HCT116 (cell line): ENCODE measurements around the gene SOAT2. TPM values are rescaled to one million over a fixed set of nuclear protein-coding genes. Genes with fewer than 3 reads are reported as not detected.

Experiments used
- ATAC-seq: fragments of 200-7000 bp; cut with Tn5 transposase; 2 replicates; pipeline ENCODE4 v1.9.1; 2020; ENCODE audit warnings: mild to moderate bottlenecking, moderate library complexity
- BruUV-seq: library from RNA; stranded (reverse); fragments of 400-500 nt; replicated peaks from 2 replicates; lab custom pipeline; 2021; lab: Mats Ljungman, UMichigan
- CTCF ChIA-PET: fragments of 300-600 bp; sonication (Branson Sonifier 250); formaldehyde crosslinking; loops from one replicate; lab custom pipeline; 2021; ENCODE audit warnings: antibody characterized with exemption; lab: Charles Lee
- POLR2A ChIA-PET: fragments of 300-600, 350-600 bp; sonication (Branson Sonifier 250); formaldehyde crosslinking; loops from one replicate; lab custom pipeline; 2021; ENCODE audit warnings: antibody characterized with exemption; lab: Charles Lee
- RAD21 ChIA-PET, 2 experiments: fragments of 300-600 bp; sonication (Branson Sonifier 250); formaldehyde crosslinking; loops; one replicate each; lab custom pipeline; 2023; ENCODE audit warnings: low total read pairs in 2 of 2; ENCODE audit not compliant: uncharacterized antibody in 2 of 2, unreplicated experiment in 2 of 2, low non-redundant PET in 1 of 2; lab: Charles Lee
- DNase-seq: peaks from one replicate; pipeline ENCODE4 v3.0.0-alpha.2; 2010; ENCODE audit warnings: low read depth, low spot score
- H2AFZ ChIP-seq: fragments of 200-600 bp; shearing (Covaris generic), sonication (generic); 2 replicates; pipeline ENCODE4 v1.6.1; 2017; ENCODE audit warnings: low read depth, mixed run types, mixed read lengths, antibody characterized with exemption, low read length; ENCODE audit not compliant: poor library complexity, severe bottlenecking
- H3K27ac ChIP-seq: 2 replicates; pipeline ENCODE4 v1.5.1; 2012; ENCODE audit warnings: low read depth, low read length
- H3K27me3 ChIP-seq: fragments of 200-600 bp; sonication (generic); 2 replicates; pipeline ENCODE4 v1.6.1; 2016; ENCODE audit warnings: mixed run types, low read length, mixed read lengths; ENCODE audit not compliant: insufficient read depth
- H3K36me3 ChIP-seq, 2 experiments: fragments of 200-500 bp in 1 of 2; fragments of 200-600 bp in 1 of 2; sonication (Bioruptor generic) in 1 of 2; sonication (generic) in 1 of 2; 2 replicates each; pipeline versions ENCODE4 v1.5.1 to v1.6.1; 2014 to 2016; ENCODE audit warnings: low read length in 2 of 2, inconsistent platforms in 1 of 2, mixed read lengths in 1 of 2, mixed run types in 1 of 2; ENCODE audit not compliant: insufficient read depth in 2 of 2, control insufficient read depth in 1 of 2
- H3K4me1 ChIP-seq, 2 experiments: fragments of 200-600 bp in 1 of 2; sonication (generic) in 1 of 2; 2 replicates each; pipeline versions ENCODE4 v1.5.1 to v1.6.1; 2012 to 2017; ENCODE audit warnings: low read length in 2 of 2, inconsistent platforms in 1 of 2, mild to moderate bottlenecking in 1 of 2, mixed read lengths in 1 of 2, mixed run types in 1 of 2, moderate library complexity in 1 of 2; ENCODE audit not compliant: insufficient read depth in 2 of 2, control insufficient read depth in 1 of 2
- H3K4me2 ChIP-seq: fragments of 200-600 bp; sonication (generic); 2 replicates; pipeline ENCODE4 v1.6.1; 2017; ENCODE audit warnings: mixed run types, low read length, mixed read lengths
- H3K4me3 ChIP-seq, 2 experiments: fragments of 200-600 bp in 1 of 2; sonication (generic) in 1 of 2; replicated peaks in 1 of 2; 2 replicates each; pipeline ENCODE4 v1.5.1; 2011 to 2016; ENCODE audit warnings: low read length in 2 of 2, control low read depth in 1 of 2, low read depth in 1 of 2, mild to moderate bottlenecking in 1 of 2, mixed read lengths in 1 of 2, mixed run types in 1 of 2
- H3K79me2 ChIP-seq: fragments of 200-600 bp; sonication (generic); 2 replicates; pipeline ENCODE4 v1.6.1; 2017; ENCODE audit warnings: mild to moderate bottlenecking, mixed run types, low read length, moderate library complexity, mixed read lengths; ENCODE audit not compliant: insufficient read depth
- H3K9ac ChIP-seq: fragments of 200-600 bp; sonication (generic); 2 replicates; pipeline ENCODE4 v1.6.1; 2016; ENCODE audit warnings: low read length, mixed read lengths
- H3K9me2 ChIP-seq: fragments of 200-600 bp; sonication (generic), shearing (Covaris generic); 2 replicates; pipeline ENCODE4 v1.6.1; 2017; ENCODE audit warnings: mixed run types, mild to moderate bottlenecking, moderate library complexity; ENCODE audit not compliant: insufficient read depth
- H3K9me3 ChIP-seq, 2 experiments: fragments of 200-500 bp in 1 of 2; fragments of 200-600 bp in 1 of 2; sonication (Bioruptor generic) in 1 of 2; sonication (generic) in 1 of 2; 2 replicates each; pipeline ENCODE4 v1.6.1; 2014 to 2017; ENCODE audit warnings: low read length in 2 of 2, mixed read lengths in 2 of 2, inconsistent platforms in 1 of 2, low read depth in 1 of 2, mild to moderate bottlenecking in 1 of 2, mixed run types in 1 of 2, moderate library complexity in 1 of 2; ENCODE audit not compliant: control insufficient read depth in 1 of 2, insufficient read depth in 1 of 2
- H4K20me1 ChIP-seq: fragments of 200-600 bp; sonication (generic), shearing (Covaris generic); 2 replicates; pipeline ENCODE4 v1.6.1; 2017; ENCODE audit warnings: mixed run types, mild to moderate bottlenecking, moderate library complexity; ENCODE audit not compliant: insufficient read depth
- CBX3 ChIP-seq: IDR thresholded peaks from 2 replicates; pipeline ENCODE4 v1.6.1; 2012; ENCODE audit warnings: low read depth
- EGR1 ChIP-seq: IDR thresholded peaks from 2 replicates; pipeline ENCODE4 v1.6.1; 2012; ENCODE audit warnings: low read depth
- EZH2phosphoT487 ChIP-seq: fragments of 200-600 bp; IDR thresholded peaks from 2 replicates; pipeline ENCODE4 v1.6.1; 2018; ENCODE audit warnings: antibody characterized with exemption, borderline replicate concordance
- FOSL1 ChIP-seq: IDR thresholded peaks from 2 replicates; pipeline ENCODE4 v1.6.1; 2012; ENCODE audit warnings: low read depth
- JUND ChIP-seq: IDR thresholded peaks from 2 replicates; pipeline ENCODE4 v1.6.1; 2012
- MAX ChIP-seq: IDR thresholded peaks from 2 replicates; pipeline ENCODE4 v1.6.1; 2012
- POLR2A ChIP-seq: IDR thresholded peaks from 2 replicates; pipeline ENCODE4 v1.7.0; 2011; ENCODE audit warnings: borderline replicate concordance; ENCODE audit not compliant: insufficient read depth, insufficient read length; ENCODE audit errors: extremely low read depth
- RAD21 ChIP-seq: IDR thresholded peaks from 2 replicates; pipeline ENCODE4 v1.6.1; 2012; ENCODE audit warnings: low read depth, mild to moderate bottlenecking
- SP1 ChIP-seq: IDR thresholded peaks from 2 replicates; pipeline ENCODE4 v1.6.1; 2012; ENCODE audit warnings: low read depth
- SRF ChIP-seq: IDR thresholded peaks from 2 replicates; pipeline ENCODE4 v1.6.1; 2012; ENCODE audit warnings: low read depth
- TCF7L2 ChIP-seq: IDR thresholded peaks from 2 replicates; pipeline ENCODE4 v1.7.0; 2011; ENCODE audit warnings: borderline replicate concordance, inconsistent platforms; ENCODE audit not compliant: insufficient read depth, insufficient read length; ENCODE audit errors: extremely low read depth
- ZNF274 ChIP-seq: fragments of 200-500 bp; sonication (Bioruptor generic); IDR thresholded peaks from 2 replicates; pipeline ENCODE4 v1.6.1; 2014; ENCODE audit warnings: mild to moderate bottlenecking, low read depth, low read length, inconsistent platforms
- intact Hi-C: fragments of 100-400 bp; cut with micrococcal nuclease; formaldehyde crosslinking; loops from 2 replicates; pipeline ENCODE4 v1.10.0; 2022
- total RNA-seq: library from RNA; stranded (reverse); gene quantifications from one replicate; pipeline ENCODE4 v1.2.1, GENCODE V29; 2021; ENCODE audit not compliant: unreplicated experiment
- TF ChIP-seq, protein P1 (sequence below): IDR thresholded peaks from 2 replicates; pipeline ENCODE4 v1.6.1; 2012
- TF ChIP-seq, protein P2 (sequence below): IDR thresholded peaks from 2 replicates; pipeline ENCODE4 v1.6.1; 2011; ENCODE audit warnings: mild to moderate bottlenecking, low read length, moderate library complexity; ENCODE audit not compliant: insufficient replicate concordance; ENCODE audit errors: extremely low read depth

The SOAT2 gene
- total RNA-seq, 1 experiment from 2014 or later: 0.17 TPM

DNA sequence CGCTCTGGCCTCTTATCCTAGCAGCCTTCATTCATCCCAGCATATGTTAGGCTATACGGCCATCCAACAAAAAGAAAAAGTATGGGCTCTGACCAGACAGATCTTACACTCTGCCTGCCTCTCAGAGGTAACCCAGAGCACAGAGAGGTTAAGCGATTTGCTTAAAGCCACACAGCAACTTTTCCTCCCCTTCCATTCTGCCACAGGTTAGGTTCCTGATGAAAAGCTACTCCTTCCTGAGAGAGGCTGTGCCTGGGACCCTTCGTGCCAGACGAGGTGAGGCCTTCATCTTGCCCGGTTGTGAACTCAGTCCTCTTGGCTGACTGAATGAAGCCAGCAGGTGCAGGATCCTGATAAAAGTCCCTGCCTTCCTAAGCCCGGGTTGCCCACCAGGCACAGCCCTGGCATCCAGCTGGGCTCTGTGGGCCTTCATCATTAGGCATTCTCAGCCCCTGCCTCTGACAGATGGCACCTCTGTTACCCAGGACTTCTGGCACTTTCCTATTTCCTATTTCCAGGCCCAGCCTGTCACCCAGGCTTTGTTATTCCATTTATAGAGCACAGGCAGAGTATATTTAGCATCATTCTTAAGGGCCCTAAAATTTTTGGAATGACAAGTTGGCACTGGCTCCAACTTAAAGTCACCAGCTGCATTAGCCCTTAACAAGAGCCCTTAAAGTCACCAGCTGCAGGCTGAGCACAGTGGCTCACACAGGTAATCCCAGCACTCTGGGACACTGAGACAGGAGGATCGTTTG lies 12.8 kb downstream of the SOAT2 start:
- Histone ChIP-seq H3K9me2 (no peaks in the 10 kb centered on the region), H3K4me1 (no peaks in the 10 kb centered on the region), H3K4me3 (no peak overlapping the region), H2AFZ (no peak overlapping the region), H3K36me3 (no peaks in the 10 kb centered on the region), H3K27me3 (no peaks in the 10 kb centered on the region), H4K20me1 (no peaks in the 10 kb centered on the region), H3K9ac (no peak overlapping the region), H3K27ac (no peak overlapping the region), H3K9me3 (no peaks in the 10 kb centered on the region), H3K4me2 (no peak overlapping the region), H3K79me2 (no peaks in the 10 kb centered on the region)
- DNase-seq (no peak), ATAC-seq (no peak)
- CTCF ChIA-PET: no interaction called here
- intact Hi-C loops: no loop called here
- POLR2A ChIA-PET: no interaction called here
- no TSS peak for BruUV-seq
- TF ChIP-seq TCF7L2: no peak
- no peak for TF ChIP-seq EZH2phosphoT487
- no peak for TF ChIP-seq FOSL1
- TF ChIP-seq SP1: no peak
- no peak for TF ChIP-seq POLR2A
- TF ChIP-seq MAX: no peak
- TF ChIP-seq, protein P1, sequence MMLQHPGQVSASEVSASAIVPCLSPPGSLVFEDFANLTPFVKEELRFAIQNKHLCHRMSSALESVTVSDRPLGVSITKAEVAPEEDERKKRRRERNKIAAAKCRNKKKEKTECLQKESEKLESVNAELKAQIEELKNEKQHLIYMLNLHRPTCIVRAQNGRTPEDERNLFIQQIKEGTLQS: no peak
- no peak for TF ChIP-seq RAD21
- no peak for TF ChIP-seq EGR1
- no peak for TF ChIP-seq JUND
- no peak for TF ChIP-seq CBX3
- TF ChIP-seq, protein P2, sequence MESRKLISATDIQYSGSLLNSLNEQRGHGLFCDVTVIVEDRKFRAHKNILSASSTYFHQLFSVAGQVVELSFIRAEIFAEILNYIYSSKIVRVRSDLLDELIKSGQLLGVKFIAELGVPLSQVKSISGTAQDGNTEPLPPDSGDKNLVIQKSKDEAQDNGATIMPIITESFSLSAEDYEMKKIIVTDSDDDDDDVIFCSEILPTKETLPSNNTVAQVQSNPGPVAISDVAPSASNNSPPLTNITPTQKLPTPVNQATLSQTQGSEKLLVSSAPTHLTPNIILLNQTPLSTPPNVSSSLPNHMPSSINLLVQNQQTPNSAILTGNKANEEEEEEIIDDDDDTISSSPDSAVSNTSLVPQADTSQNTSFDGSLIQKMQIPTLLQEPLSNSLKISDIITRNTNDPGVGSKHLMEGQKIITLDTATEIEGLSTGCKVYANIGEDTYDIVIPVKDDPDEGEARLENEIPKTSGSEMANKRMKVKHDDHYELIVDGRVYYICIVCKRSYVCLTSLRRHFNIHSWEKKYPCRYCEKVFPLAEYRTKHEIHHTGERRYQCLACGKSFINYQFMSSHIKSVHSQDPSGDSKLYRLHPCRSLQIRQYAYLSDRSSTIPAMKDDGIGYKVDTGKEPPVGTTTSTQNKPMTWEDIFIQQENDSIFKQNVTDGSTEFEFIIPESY: no peak
- TF ChIP-seq SRF: no peak
- no peak for TF ChIP-seq ZNF274
- RAD21 ChIA-PET: no interaction called here
